MCF 10A (cell line): ENCODE results near the gene PADI3. TPM values are rescaled to one million over a fixed set of nuclear protein-coding genes. Genes with fewer than 3 reads are reported as not detected.
A peak's percentile ranks its signal among the peaks of the same experiment; 100 is the strongest.

Experiments used
- BruUV-seq: library from RNA; stranded (reverse); fragments of 400-500 nt; replicated peaks from 2 replicates; lab custom pipeline; 2021; lab: Mats Ljungman, UMichigan
- CTCF ChIA-PET: fragments of 300-600 bp; sonication (Branson Sonifier 250); formaldehyde crosslinking; extraction: SDS; loops from one replicate; lab custom pipeline; 2021; ENCODE audit warnings: antibody characterized with exemption, inconsistent platforms; lab: Yijun Ruan, JAX
- POLR2A ChIA-PET: fragments of 300-600, 350-650 bp; sonication (Branson Sonifier 250); formaldehyde crosslinking; extraction: SDS; loops from one replicate; lab custom pipeline; 2020; ENCODE audit warnings: antibody characterized with exemption, inconsistent platforms; lab: Yijun Ruan, JAX
- DNase-seq: peaks from one replicate; pipeline ENCODE4 v3.0.0-alpha.2; 2018; ENCODE audit not compliant: unreplicated experiment
- H3K27ac Mint-ChIP-seq: one replicate; pipeline ENCODE4 v1.8.0; 2022; ENCODE audit warnings: mild to moderate bottlenecking, low read depth, mixed read lengths; ENCODE audit not compliant: unreplicated experiment
- H3K27me3 Mint-ChIP-seq: one replicate; pipeline ENCODE4 v1.8.0; 2022; ENCODE audit warnings: mixed read lengths; ENCODE audit not compliant: insufficient read depth, unreplicated experiment
- H3K36me3 Mint-ChIP-seq: one replicate; pipeline ENCODE4 v1.8.0; 2022; ENCODE audit warnings: mild to moderate bottlenecking, moderate library complexity, mixed read lengths; ENCODE audit not compliant: insufficient read depth, unreplicated experiment
- H3K4me1 Mint-ChIP-seq: one replicate; pipeline ENCODE4 v1.8.0; 2022; ENCODE audit warnings: mixed read lengths; ENCODE audit not compliant: insufficient read depth, unreplicated experiment
- H3K4me3 Mint-ChIP-seq: one replicate; pipeline ENCODE4 v1.8.0; 2022; ENCODE audit warnings: mild to moderate bottlenecking, moderate library complexity, mixed read lengths; ENCODE audit not compliant: unreplicated experiment
- H3K9me3 Mint-ChIP-seq: one replicate; pipeline ENCODE4 v1.8.0; 2022; ENCODE audit warnings: mixed read lengths; ENCODE audit not compliant: unreplicated experiment
- intact Hi-C: fragments of 100-400 bp; cut with micrococcal nuclease; formaldehyde crosslinking; loops from 2 replicates; pipeline ENCODE4 v1.14.1; 2022
- total RNA-seq: library from RNA; stranded (reverse); gene quantifications from 2 replicates; pipeline ENCODE4 v1.2.3, GENCODE V29; 2022
- TF ChIP-seq, protein P1 (sequence below): fragments of 200-600 bp; IDR thresholded peaks from one replicate; pipeline ENCODE4 v1.8.0; 2022; ENCODE audit warnings: antibody characterized with exemption, mild to moderate bottlenecking; ENCODE audit not compliant: unreplicated experiment

The PADI3 gene
- total RNA-seq, 1 experiment from 2014 or later: 0.12 TPM

DNA sequence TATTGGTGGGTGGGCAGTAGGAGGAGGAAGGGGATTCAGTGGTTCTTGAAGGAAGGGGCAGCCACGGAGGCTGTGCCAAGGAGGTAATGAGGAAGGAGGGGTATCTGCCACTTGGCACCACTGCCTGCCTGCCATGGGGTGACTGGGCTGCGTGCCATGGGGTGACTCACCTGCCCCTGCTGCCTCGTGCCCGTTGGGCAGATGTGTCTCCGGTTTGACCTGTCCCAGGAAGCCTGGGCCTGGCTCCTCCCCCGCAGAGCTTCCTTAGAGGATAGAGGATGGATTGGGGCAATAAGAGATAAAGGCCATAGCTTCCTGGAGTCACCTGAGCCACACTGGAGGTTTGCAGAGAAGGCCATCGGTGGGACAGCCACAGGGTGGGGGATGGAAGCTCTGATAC lies 1.7 kb downstream of the PADI3 start:
- CTCF ChIA-PET: interaction anchor here (0.7 to 1.4 kb wide), 7 partner anchors 13 to 194 kb away, joined by 3 to 7 read pairs (median 4); no protein-coding TSS in a partner anchor
- peak; percentile 97 for DNase-seq
- H3K4me1 Mint-ChIP-seq: peaks cover 23% of the 10 kb centered on the region
- intact Hi-C loops: loop anchor here (5.0 kb wide), 1 partner anchor 87 kb away; no protein-coding TSS in a partner anchor
- POLR2A ChIA-PET: interaction anchor here (0.7 to 2.0 kb wide), 6 partner anchors 11 to 32 kb away, joined by 3 to 8 read pairs (median 4); no protein-coding TSS in a partner anchor
- no TSS peak for BruUV-seq
- no peaks in the 10 kb centered on the region for H3K27me3 Mint-ChIP-seq
- no peak overlapping the region for H3K4me3 Mint-ChIP-seq
- TF ChIP-seq, protein P1, sequence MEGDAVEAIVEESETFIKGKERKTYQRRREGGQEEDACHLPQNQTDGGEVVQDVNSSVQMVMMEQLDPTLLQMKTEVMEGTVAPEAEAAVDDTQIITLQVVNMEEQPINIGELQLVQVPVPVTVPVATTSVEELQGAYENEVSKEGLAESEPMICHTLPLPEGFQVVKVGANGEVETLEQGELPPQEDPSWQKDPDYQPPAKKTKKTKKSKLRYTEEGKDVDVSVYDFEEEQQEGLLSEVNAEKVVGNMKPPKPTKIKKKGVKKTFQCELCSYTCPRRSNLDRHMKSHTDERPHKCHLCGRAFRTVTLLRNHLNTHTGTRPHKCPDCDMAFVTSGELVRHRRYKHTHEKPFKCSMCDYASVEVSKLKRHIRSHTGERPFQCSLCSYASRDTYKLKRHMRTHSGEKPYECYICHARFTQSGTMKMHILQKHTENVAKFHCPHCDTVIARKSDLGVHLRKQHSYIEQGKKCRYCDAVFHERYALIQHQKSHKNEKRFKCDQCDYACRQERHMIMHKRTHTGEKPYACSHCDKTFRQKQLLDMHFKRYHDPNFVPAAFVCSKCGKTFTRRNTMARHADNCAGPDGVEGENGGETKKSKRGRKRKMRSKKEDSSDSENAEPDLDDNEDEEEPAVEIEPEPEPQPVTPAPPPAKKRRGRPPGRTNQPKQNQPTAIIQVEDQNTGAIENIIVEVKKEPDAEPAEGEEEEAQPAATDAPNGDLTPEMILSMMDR: no peak
- H3K9me3 Mint-ChIP-seq: no peaks in the 10 kb centered on the region
- peak overlapping the region; percentile 61 for H3K27ac Mint-ChIP-seq
- no peaks in the 10 kb centered on the region for H3K36me3 Mint-ChIP-seq

DNA sequence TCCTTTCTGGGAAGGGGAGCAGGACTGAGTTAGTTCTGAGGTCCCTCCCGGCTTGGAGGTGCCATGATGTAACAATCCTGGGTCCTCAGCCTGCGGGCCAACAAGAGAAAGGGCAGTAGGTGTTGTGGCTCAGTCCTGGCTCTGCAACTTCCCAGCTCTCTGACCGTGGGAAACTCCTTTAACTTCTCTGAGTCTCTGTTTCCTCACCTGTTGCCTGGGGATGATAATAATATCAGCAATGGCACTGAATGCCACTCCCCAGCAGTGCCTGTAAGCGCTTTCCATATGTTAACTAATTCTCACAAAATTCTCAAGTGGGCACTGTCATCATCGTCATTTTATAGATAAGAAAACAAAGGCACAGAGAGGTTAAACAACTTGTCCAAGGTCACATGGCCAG lies 2.3 kb downstream of the PADI3 start:
- Mint-ChIP-seq H3K27ac (peak overlapping the region; percentile 61), H3K9me3 (no peaks in the 10 kb centered on the region), H3K27me3 (no peaks in the 10 kb centered on the region), H3K4me3 (no peak overlapping the region), H3K36me3 (no peaks in the 10 kb centered on the region), H3K4me1 (peaks cover 21% of the 10 kb centered on the region)
- ChIA-PET CTCF (interaction anchor here (0.7 to 1.2 kb wide), 6 partner anchors 14 to 194 kb away, joined by 3 to 7 read pairs (median 4); no protein-coding TSS in a partner anchor), POLR2A (interaction anchor here (0.7 to 2.0 kb wide), 5 partner anchors 14 to 119 kb away, joined by 3 to 8 read pairs (median 3); no protein-coding TSS in a partner anchor)
- TF ChIP-seq, protein P1: no peak
- no TSS peak for BruUV-seq
- peak; percentile 56 for DNase-seq
- intact Hi-C loops: loop anchor here (5.0 kb wide), 1 partner anchor 86 kb away; no protein-coding TSS in a partner anchor

DNA sequence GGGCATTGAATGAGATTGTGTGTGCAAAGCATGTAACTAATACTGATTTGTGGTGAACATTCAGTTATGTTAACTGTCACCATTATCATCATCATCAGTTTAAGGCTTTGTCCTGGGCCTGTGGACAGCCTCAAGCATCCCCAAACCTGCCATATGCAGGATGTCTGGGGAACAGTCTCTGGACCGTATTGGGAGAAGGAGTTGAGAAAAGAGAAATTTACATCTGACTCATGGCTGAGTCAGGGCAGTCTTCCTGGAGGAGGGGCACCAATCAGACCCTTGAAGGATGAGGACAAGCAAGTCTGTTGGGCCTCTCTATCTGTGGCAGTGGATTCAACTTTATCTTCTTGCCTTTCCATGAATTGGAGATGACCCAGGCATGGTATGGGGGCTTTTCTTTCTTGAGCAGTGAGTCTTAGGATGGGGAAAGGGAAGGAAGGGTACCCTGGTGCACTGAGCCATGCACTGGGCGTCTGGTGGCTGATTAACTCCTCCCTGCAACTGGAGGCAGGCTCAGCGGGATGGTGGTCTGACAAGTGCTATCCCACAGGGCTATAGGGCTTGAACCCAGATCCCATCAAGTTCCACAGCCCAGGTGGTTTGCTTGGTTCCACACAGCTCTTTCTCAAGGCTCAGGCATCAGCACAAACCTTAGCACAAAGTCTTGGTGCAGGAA lies 2.9 kb downstream of the PADI3 start:
- H3K36me3 Mint-ChIP-seq: no peaks in the 10 kb centered on the region
- intact Hi-C loops: loop anchor here (5.0 kb wide), 1 partner anchor 85 kb away; no protein-coding TSS in a partner anchor
- DNase-seq: peak; percentile 74
- CTCF ChIA-PET: interaction anchor here (1.2 kb wide), 1 partner anchor 29 kb away, joined by 4 read pairs; no protein-coding TSS in a partner anchor
- POLR2A ChIA-PET: interaction anchor here (1.0 kb wide), 1 partner anchor 14 kb away, joined by 4 read pairs; no protein-coding TSS in a partner anchor
- BruUV-seq: no TSS peak
- no peaks in the 10 kb centered on the region for H3K27me3 Mint-ChIP-seq
- peak overlapping the region; percentile 61 for H3K27ac Mint-ChIP-seq
- no peak overlapping the region for H3K4me3 Mint-ChIP-seq
- TF ChIP-seq, protein P1: no peak
- peaks cover 21% of the 10 kb centered on the region for H3K4me1 Mint-ChIP-seq
- H3K9me3 Mint-ChIP-seq: no peaks in the 10 kb centered on the region

DNA sequence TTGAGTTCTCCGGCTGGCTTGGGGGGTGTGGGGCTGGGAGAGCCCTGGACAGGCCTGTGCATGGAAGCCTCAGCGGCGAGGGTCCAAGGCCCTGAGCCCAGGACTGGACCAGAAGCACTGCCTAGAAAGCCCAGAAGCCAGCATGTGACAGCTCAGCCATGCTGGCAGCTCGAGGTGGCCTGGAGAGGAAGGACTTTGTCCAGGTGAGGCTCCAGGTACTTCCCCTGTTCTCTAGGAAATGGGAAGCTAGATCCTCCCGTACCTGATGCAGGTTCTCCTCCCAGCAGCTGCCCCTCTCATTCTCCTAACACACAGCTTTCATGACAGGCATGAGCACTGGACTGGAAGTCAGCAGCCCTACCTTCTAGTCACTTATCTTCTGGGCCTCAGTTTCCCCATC lies 6.4 kb downstream of the PADI3 start:
- no peak for DNase-seq
- TF ChIP-seq, protein P1: no peak
- Mint-ChIP-seq H3K27ac (no peak overlapping the region), H3K36me3 (no peaks in the 10 kb centered on the region), H3K4me3 (no peak overlapping the region), H3K9me3 (no peaks in the 10 kb centered on the region), H3K27me3 (no peaks in the 10 kb centered on the region), H3K4me1 (peaks cover 17% of the 10 kb centered on the region)
- no TSS peak for BruUV-seq
- ChIA-PET POLR2A (no interaction called here), CTCF (no interaction called here)
- intact Hi-C loops: no loop called here
